ENCODE data around the gene PCA3.
"Not testable (repeated sequence)": the region's sequence is repeated elsewhere in the genome, so short reads cannot be mapped to it uniquely, and the experiment has no call there.

Gene PCA3

DNA sequence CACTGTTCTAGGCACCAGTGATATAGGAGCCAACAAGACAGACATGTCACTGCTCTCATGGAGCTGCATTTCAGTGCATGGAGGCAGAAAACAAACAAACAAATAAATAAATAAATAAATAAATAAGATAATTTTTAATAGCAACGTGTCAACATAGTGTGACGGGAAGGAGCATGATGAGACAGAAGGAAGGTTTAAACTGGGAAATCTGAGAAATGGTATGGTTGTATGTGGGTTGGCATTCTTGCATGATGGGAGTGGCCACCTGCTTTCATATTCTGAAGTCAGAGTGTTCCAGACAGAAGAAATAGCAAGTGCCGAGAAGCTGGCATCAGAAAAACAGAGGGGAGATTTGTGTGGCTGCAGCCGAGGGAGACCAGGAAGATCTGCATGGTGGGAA lies at the start of gene PCA3:
TSS of gene PCA3 (plus strand) at position 301 of the 400 bp plus-strand sequence.
- DNase-seq, result no peak

DNA sequence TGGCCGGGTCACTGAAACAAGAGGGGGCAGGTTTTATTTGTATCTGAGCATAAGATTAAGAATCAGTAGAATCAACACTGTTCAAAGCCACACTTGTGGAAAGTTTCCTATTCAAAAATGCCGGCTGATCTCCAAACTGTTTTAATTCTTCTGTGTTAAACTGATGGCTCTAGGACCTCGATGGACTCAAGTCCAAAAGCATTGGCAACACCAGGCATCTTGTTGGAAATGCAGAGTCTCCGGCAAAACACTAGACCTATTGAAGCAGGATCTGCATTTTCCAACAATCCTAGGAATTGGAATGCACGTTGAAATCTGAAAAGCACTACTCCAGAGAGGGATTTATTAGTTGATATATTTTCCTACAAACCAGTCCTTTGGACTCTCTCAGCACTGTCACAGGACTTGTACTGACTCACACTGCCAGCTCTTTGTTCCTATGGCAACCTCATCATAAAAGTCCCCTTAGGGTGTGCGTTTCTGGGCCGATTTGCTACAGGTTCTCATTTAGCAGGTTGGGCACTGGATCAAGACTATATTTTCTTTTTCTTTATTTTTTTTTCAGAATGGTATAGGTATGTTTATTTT lies 48.1 kb upstream of the PCA3 start:
- DNase-seq, result peak; percentile 10

DNA sequence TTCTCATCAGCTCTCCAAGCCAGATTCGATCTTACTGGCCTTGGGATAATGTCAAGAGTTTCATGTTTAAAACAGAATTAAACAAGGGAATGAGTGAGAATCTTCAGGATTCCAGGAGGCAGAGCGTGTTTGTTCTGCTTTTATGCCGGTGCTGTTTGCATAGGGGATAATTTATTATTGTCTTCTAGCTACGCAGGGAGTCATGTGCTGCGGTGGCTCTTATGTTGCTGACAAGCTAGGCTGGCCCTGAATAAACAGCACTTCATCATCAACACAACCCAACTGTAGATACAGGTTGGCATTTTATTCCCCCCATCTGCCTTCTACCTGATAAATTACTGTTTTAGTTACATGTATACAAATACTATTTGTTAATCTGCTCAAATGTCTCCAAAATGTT lies 47.1 kb upstream of the PCA3 start:
- DNase-seq, result peak; percentile 83

DNA sequence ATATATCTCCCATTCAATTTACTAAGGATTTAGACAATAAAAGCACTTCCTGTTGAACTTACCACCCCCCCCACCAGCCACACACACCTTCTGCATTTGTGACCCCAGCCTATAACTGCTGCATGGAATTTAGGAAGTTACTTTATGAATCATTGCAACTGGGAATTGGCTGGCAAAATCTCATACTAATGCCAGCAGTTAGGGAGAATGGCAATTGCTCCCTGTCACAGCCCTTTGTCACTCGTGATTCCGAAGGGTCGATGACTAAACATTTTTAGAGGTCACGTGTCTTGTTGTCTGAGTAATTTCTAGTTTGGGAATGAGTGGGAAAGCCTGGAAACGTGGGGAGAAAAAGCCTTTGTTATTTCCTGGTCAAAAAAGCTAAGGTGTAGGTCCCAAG lies 46.6 kb upstream of the PCA3 start:
- DNase-seq, result no peak

DNA sequence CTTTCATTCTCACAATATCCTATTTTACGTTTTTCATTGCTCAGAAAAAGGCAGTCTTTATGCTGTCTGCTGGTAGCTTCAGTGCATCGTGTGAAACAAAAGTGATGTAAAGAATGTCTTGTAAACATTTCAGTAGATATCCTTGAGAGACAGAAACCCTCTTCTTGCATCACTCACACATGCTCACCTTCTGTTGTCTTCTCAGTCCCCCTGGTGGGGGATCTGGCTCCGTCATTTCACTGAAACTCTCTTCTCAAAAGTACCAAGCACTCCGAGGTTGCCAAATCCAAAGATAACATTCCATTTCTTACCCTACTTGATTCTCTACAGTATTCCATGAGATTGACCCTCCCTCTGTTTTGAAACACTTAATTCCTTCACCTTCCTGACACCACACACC lies 46.1 kb upstream of the PCA3 start:
- DNase-seq, result no peak

DNA sequence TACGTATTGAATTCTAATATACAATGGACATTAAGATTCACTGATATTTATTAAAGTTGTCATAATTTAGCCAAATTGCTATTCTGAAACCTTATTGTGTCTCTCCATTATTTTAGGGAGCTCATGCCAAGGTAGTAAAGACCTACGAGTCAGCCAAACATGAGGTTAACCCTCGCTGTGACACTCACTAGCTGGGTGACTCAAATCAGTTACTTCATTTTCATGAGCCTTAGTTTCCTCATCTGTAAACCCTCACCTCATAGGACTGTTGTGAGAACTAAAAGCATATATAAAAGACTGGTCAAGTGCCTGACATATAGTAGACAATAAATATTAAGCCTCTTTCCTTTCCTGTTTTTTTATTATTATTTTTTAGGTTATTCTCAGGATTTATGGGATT lies 44.0 kb upstream of the PCA3 start:
- DNase-seq, result no peak

DNA sequence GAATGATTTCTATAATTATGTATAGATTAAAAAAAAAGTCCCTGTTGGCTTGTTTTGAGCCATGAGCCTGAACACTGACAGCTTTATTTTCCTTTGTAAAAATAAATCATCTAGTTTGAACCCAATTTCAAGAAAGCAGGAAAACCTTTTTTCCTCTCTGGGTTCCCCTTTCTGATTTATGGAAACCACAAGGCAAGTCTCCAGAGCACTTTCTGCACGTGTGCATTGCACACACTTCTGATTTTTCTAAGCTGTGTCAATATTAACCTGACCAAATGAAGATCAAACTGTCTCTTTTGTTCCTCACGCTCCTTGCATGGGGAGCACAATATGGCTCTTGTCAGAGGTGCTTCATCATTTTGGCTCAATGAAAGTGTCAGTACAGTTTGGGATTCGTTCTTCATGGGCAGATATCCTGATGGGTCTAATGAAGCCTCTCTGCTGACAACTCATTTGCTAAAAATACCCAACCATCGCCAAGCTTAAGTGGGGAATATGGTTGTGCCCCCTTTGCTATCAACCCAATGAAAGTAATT lies 39.2 kb upstream of the PCA3 start:
- DNase-seq, result peak; percentile 61

GRCh38 chr9:76725885-76726284 lies 38.4 kb upstream of the PCA3 start:
- no peak for DNase-seq

GRCh38 chr9:76729116-76729515 lies 35.1 kb upstream of the PCA3 start:
- DNase-seq, result no peak

GRCh38 chr9:76729980-76730737 lies 34.1 kb upstream of the PCA3 start:
- DNase-seq, result peak; percentile 71

GRCh38 chr9:76730801-76731200 lies 33.4 kb upstream of the PCA3 start:
- DNase-seq, result no peak

GRCh38 chr9:76732341-76732958 lies 31.8 kb upstream of the PCA3 start:
- DNase-seq, result no peak

GRCh38 chr9:76733096-76733495 lies 31.1 kb upstream of the PCA3 start:
- no peak for DNase-seq

GRCh38 chr9:76734716-76735115 lies 29.5 kb upstream of the PCA3 start:
- no peak for DNase-seq

GRCh38 chr9:76737154-76737902 lies 26.9 kb upstream of the PCA3 start:
- DNase-seq, result no peak

GRCh38 chr9:76738402-76738801 lies 25.8 kb upstream of the PCA3 start:
- DNase-seq, result no peak

GRCh38 chr9:76741524-76741923 lies 22.7 kb upstream of the PCA3 start:
- DNase-seq, result no peak

DNA sequence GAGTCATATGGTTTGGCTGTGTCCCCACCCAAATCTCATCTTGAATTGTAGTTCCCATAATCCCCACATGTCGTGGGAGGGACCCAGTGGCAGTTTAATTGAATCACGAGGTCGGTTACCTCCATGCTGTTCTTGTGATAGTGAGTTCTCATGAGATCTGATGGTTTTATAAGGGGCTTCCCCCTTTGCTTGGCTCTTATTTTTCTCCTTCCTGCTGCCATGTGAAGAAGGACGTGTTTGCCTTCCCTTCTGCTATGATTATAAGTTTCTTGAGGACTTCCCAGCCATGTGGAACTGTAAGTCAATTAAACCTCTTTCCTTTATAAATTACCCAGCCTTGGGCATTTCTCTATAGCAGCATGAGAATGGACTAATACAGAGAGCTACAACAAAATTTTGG lies 21.3 kb upstream of the PCA3 start:
- not testable (repeated sequence) for DNase-seq

DNA sequence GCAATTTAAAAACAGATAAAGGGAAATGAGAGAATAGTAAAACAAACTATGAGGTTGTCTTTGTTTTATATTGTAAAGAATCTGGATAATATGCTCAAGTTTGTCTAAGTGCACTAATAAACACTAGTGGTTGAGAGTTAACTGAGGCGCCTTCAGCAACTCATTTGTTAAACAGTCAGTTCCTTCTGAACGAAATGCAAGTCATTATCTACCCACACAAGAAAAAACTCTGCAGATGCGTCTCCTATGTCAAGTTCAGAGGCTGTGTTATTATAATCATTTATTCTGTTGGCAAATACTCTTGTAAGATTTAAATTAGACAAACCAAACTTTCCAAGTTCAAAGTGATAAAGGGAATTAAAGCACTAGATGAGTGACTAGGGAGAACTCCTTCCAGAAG lies 20.3 kb upstream of the PCA3 start:
- no peak for DNase-seq

DNA sequence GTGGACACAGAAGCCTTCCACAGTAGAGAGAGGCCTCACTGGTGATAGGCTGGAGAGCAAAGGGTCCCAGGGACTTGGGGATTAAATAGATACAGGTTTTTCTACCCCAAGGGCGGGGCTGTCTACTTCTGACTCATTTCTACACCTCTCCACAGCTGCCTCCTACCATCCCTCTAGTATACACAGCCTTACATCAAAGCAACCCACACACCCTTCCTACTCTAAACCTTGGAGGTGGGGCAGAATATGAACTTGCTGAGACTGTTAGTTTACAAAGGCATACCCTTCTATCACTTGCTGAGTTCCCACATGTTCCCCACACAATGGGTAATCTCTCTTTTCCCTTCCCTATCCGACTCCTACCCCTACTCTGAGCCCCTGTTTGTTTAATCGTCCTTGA lies 19.9 kb upstream of the PCA3 start:
- DNase-seq, result no peak

DNA sequence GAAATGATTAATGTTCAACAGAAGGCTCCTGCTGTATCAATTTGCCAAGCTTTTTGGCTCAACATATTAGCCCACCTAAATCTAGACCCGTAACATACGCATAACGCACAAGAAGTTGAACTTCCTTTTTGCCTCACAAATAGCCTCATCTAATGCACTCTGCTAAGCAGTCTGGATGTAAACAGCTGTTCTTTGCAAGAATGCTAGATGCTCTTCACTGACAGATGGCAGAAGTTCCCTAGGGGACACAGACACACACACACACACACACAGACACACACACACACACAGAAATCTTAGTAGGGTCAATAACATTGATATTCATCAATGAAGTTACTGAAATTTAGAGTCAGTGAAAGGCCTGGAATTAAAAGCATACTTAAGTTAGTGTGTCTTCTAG lies 13.2 kb upstream of the PCA3 start:
- DNase-seq, result no peak

DNA sequence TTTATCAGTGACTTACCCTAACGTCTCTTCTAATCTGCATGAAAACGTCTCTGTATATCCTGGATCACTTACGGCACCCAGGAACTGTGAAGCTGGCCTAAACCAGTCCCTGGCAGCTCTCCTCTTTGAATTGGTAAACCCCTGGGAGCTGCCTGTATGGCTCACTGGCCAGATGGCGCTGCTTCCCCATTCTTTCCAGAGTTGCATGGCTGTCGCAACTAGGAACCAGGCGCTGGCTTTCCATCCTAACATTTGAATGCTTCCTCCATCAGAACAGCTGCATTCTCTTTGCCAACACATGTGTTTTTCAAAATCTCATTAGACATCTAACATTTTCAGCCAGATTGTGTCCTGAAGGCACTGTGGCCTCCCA lies 8.0 kb upstream of the PCA3 start:
- no peak for DNase-seq

- DNase-seq, result no peak
Measured at GRCh38 chr9:76756941-76757673, 7.1 kb upstream of the PCA3 start.

Data from SHP77 treated with DMSO at 0.1 percent for 48 hours (cell line).